GM21390 (cell line): ENCODE data around the gene NANOG.
"Not testable (repeated sequence)": the region's sequence is repeated elsewhere in the genome, so short reads cannot be mapped to it uniquely, and the experiment has no call there.

Experiments
- ATAC-seq: cut with Tn5 transposase; IDR thresholded peaks from one replicate; pipeline ENCODE4 v1.9.1; 2021; ENCODE audit not compliant: unreplicated experiment

Gene NANOG

GRCh38 chr12:7798750-7799308 lies 9.6 kb downstream of the NANOG start:
- ATAC-seq: not testable (repeated sequence)

GRCh38 chr12:7801460-7801859 lies 12.3 kb downstream of the NANOG start:
- ATAC-seq: no peak

GRCh38 chr12:7806319-7806718 lies 17.1 kb downstream of the NANOG start:
- not testable (repeated sequence) for ATAC-seq

DNA sequence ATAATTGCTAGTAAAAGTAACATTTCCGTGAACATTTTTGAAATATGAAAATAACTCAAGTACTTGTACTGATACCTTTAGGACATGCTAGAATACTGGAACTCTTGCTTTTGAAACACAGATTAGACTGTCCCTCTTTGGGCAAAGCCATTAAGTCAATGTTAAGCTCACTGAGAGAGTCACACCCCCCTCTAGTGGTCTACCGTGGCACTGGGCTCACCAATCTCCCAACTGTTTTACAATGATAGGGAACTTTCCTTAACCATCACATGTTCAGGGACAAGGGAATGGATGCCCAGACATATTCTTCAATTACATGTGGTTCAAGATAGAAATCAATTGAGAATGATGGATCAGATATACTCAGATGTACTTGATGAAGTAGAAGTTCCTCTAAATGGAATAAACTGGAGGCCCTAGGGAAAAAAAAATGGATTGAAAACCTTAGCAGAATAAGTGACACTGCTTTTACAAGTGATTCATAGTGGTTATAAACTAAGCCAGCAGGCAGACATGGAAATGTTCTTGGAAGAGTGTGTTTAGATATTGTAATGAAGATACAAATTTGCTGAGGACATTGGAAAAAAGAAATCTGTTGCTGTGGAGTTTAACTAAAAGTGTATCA lies 17.8 kb downstream of the NANOG start:
- peak; percentile 53 for ATAC-seq

DNA sequence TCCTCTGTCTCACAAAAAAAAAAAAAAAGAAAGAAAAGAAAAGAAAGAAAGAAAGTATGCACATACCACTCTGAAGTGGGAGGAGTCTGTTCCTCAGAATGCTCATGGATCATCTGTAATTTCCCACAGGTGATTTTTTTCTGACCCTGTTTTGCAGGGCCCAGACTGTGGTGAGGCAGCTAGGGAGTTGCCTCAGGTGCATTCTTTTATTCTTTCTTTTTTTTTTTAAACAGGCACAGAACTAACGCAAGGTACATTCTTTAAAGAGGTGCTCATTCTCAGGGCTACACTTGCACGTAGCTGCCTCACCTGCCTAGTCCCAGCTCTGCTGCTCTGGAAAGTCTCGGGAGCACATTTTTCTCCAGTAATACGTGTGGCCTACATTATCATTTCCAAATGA lies 36.6 kb downstream of the NANOG start:
- not testable (repeated sequence) for ATAC-seq

GRCh38 chr12:7829737-7830136 lies 40.5 kb downstream of the NANOG start:
- not testable (repeated sequence) for ATAC-seq

GRCh38 chr12:7832059-7832696 lies 43.0 kb downstream of the NANOG start:
- no peak for ATAC-seq

DNA sequence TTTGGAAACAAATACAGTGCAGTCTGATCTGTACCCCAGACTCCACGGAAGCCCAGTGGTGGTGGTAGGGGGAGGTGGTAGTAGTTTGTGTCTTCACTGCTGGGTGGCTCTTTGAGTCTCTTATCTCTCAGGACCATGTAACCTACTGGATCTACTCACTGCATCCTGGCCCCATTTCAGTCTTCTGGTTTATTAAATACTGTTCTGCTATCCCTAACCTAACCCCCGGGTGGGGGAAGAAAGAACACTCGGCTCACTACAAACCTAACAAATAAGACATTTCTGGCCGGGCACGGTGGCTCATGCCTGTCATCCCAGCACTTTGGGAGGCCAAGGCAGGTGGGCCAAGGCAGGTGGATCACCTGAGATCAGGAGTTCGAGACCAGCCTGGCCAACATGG lies 44.0 kb downstream of the NANOG start:
- ATAC-seq: not testable (repeated sequence)

DNA sequence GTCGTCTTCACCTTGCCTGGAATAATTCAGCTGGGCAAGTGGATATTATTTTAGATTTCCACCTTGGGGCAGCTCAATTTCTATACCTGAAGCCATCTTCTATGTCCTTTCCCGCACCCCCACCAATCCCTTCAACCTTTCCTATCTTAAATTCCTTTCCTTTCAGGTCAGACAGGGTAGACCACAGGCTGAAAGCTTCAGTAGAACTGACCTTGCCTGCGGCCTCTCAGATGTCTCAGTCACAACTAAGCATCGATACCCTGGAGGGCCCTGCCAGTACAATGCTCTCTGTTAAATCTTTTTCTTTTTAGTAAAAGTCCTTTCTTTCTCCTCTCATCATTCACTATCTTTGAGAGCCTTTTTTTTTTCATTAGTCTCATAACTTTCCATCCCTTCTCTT lies 44.6 kb downstream of the NANOG start:
- no peak for ATAC-seq

GRCh38 chr12:7834701-7835100 lies 45.5 kb downstream of the NANOG start:
- no peak for ATAC-seq

DNA sequence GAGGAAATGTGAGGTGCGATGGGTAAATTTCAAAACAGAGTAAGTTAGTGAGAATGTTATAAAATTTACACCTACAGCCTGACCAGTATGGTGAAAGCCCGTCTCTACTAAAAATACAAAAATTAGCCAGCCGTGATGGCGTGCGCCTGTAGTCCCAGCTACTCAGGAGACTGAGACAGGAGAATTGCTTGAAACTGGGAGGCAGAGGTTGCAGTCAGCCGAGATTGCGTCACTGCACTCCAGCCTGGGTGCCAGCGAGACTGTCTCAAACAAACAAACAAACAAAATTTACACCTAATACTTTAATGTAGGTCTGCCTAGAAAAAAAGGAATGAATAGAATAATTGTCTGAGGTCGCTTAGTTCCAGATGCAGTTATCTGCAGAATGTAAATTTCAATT lies 45.9 kb downstream of the NANOG start:
- ATAC-seq: no peak

- ATAC-seq: no peak
Measured at GRCh38 chr12:7835766-7836165, 46.6 kb downstream of the NANOG start.

- no peak for ATAC-seq
Measured at GRCh38 chr12:7837366-7837765, 48.2 kb downstream of the NANOG start.

GRCh38 chr12:7839226-7839625 lies 50.0 kb downstream of the NANOG start:
- ATAC-seq: not testable (repeated sequence)

GRCh38 chr12:7839848-7840247 lies 50.6 kb downstream of the NANOG start:
- not testable (repeated sequence) for ATAC-seq

GRCh38 chr12:7842444-7842843 lies 53.2 kb downstream of the NANOG start:
- not testable (repeated sequence) for ATAC-seq

DNA sequence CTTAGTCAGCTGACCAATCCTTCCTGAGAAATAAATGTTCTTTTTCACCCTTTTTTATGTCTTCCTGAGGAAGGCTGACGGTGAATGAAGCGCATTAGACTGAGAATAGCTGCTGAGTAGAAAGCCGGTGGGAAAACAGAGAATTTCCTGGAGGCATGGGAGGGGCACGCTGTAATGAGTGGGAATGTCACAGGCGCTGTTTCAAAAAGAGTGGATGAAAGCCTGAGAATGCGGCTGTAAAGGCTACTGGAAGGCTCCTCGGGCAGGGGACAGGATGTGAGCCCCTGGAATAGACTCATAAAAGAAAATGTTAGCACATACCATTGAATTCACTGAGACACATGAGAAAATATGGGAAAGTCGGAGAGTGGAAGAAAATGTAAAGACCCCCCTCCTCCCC lies 53.9 kb downstream of the NANOG start:
- not testable (repeated sequence) for ATAC-seq

- not testable (repeated sequence) for ATAC-seq
Measured at GRCh38 chr12:7843583-7843982, 54.4 kb downstream of the NANOG start.

- ATAC-seq: no peak
Measured at GRCh38 chr12:7844116-7844515, 54.9 kb downstream of the NANOG start.

DNA sequence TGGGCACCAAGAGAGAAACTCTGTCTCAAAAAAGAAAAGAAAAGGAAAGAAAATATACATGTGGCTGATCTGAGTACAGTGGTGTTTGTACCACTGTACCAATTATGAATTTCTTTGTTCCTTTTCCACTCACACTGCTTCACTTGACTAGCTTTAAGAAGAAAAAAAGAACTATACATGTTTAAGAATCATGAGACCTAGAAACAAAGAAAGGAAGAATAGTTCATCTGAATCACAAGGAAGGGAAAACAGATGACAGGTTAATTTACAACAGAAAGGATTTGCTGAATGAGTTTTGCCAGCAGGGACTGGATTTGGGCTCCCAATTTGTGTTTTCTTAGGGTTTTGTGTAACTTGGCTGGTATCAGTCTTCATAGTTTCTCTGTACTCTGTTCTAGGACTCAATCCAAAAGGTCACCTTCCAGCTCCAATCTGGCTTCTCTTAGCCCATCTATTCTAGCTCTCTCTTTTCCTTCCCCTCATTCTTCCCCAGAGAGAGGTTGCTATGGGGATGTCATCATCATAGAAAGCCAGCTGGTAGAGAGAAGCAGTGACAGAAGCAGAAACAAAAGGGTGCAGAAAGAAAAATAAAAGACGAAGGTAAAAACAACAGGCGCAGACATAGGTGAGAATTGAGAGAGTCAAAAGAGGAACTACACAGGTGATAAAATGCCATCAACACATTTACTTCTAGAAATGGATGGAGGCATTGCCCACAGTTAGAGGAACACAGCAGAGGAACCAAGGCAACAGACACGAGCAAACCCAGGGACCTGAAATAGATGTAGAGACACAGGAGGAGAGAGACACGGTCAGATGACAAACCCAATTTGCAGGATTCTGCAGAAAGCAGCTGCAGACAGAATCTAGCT lies 58.3 kb downstream of the NANOG start:
- ATAC-seq: not testable (repeated sequence)

DNA sequence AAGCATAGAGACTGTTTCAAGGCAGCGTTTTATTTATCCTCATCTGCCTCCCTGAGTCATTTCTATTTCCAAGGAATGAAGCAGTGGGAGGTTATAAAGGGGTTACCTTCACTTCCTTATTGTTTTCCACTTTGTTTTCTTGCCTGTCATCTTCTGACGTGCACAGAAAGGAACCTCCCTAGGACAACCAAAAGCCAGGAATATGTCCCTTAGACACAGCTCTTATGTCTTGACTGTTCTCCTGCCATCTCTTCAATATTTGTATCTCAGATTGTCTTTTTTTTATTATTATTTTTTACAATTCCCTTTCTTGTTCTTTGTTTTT lies 58.9 kb downstream of the NANOG start:
- ATAC-seq: not testable (repeated sequence)
